ENCODE data around the gene CDKN2B. TPM values are rescaled to one million over a fixed set of nuclear protein-coding genes. Genes with fewer than 3 reads are reported as not detected.

CDKN2B gene
- total RNA-seq, 1 experiment from 2014 or later, result 0.05 TPM

- BruUV-seq (replicated peaks), result no TSS peak
- TF ChIP-seq SIN3A (IDR thresholded peaks at IDR 0.05; ENCODE audit: borderline replicate concordance, insufficient read depth, low read depth, low read length) (no peak), REST (IDR thresholded peaks at IDR 0.05; ENCODE audit: insufficient read depth in 1 of 2, low read depth in 2 of 2, low read length in 1 of 2) (no peak), CTCF (IDR thresholded peaks at IDR 0.05) (no peak), POLR2AphosphoS5 (IDR thresholded peaks at IDR 0.05; ENCODE audit: low read depth, low read length) (no peak), TCF7L2 (IDR thresholded peaks at IDR 0.05; ENCODE audit: low read depth, low read length) (no peak)
- no peak for ATAC-seq
- POLR2A ChIA-PET, result no interaction called here
- no peak overlapping the region for H3K4me3 ChIP-seq (ENCODE audit: low read depth in 2 of 2, low read length in 2 of 2)
- H3K36me3 ChIP-seq (ENCODE audit: control insufficient read depth, insufficient read depth, low read length), result no peaks in the 10 kb centered on the region
- H3K9me3 ChIP-seq (ENCODE audit: control insufficient read depth, insufficient read depth, low read depth, low read length), result no peaks in the 10 kb centered on the region
- DNase-seq (ENCODE audit: low read depth, low spot score), result no peak
- no peaks in the 10 kb centered on the region for H3K27me3 ChIP-seq (ENCODE audit: control insufficient read depth, insufficient read depth, low read length)
- no peaks in the 10 kb centered on the region for H3K4me1 ChIP-seq (ENCODE audit: control insufficient read depth, insufficient read depth, low read length)
- in situ Hi-C loops (cut with HindIII; ENCODE audit: low pct_unique_long_range_greater_than_20kb, low sequenced_read_pairs) (no loop called here), intact Hi-C loops (cut with micrococcal nuclease; ENCODE audit: unreplicated experiment) (no loop called here)
- no peak overlapping the region for H3K27ac ChIP-seq (ENCODE audit: low read length)
- CTCF ChIA-PET, result no interaction called here
These were observed 42.8 kb downstream of the CDKN2B start for GRCh38 chr9:21966140-21966851.

- Histone ChIP-seq H3K36me3 (ENCODE audit: control insufficient read depth, insufficient read depth, low read length) (no peaks in the 10 kb centered on the region), H3K27ac (ENCODE audit: low read length) (no peak overlapping the region), H3K9me3 (ENCODE audit: control insufficient read depth, insufficient read depth, low read depth, low read length) (no peaks in the 10 kb centered on the region), H3K4me3 (ENCODE audit: low read depth in 2 of 2, low read length in 2 of 2) (no peak overlapping the region), H3K27me3 (ENCODE audit: control insufficient read depth, insufficient read depth, low read length) (no peaks in the 10 kb centered on the region), H3K4me1 (ENCODE audit: control insufficient read depth, insufficient read depth, low read length) (no peaks in the 10 kb centered on the region)
- BruUV-seq (replicated peaks), result no TSS peak
- in situ Hi-C loops (cut with HindIII; ENCODE audit: low pct_unique_long_range_greater_than_20kb, low sequenced_read_pairs), result no loop called here
- TF ChIP-seq REST (IDR thresholded peaks at IDR 0.05; ENCODE audit: insufficient read depth in 1 of 2, low read depth in 2 of 2, low read length in 1 of 2) (no peak), POLR2AphosphoS5 (IDR thresholded peaks at IDR 0.05; ENCODE audit: low read depth, low read length) (no peak), TCF7L2 (IDR thresholded peaks at IDR 0.05; ENCODE audit: low read depth, low read length) (no peak), CTCF (IDR thresholded peaks at IDR 0.05) (no peak), SIN3A (IDR thresholded peaks at IDR 0.05; ENCODE audit: borderline replicate concordance, insufficient read depth, low read depth, low read length) (no peak)
- DNase-seq (ENCODE audit: low read depth, low spot score), result no peak
- POLR2A ChIA-PET, result no interaction called here
- intact Hi-C loops (cut with micrococcal nuclease; ENCODE audit: unreplicated experiment), result no loop called here
- CTCF ChIA-PET, result no interaction called here
- ATAC-seq, result no peak
These were observed 43.6 kb downstream of the CDKN2B start for GRCh38 chr9:21965401-21965951.
